HG03342 (cell line): ENCODE data around the gene TUBA4A.
"Not testable (repeated sequence)": the region's sequence is repeated elsewhere in the genome, so short reads cannot be mapped to it uniquely, and the experiment has no call there.

ENCODE experiments used
- ATAC-seq: cut with Tn5 transposase; IDR thresholded peaks from one replicate; pipeline ENCODE4 v1.9.1; 2021; ENCODE audit warnings: mild to moderate bottlenecking, moderate library complexity; ENCODE audit not compliant: unreplicated experiment

The TUBA4A gene

GRCh38 chr2:219269362-219270054, 15.8 kb upstream of the TUBA4A start:
- no peak for ATAC-seq

- ATAC-seq, result no peak
These were observed 14.6 kb upstream of the TUBA4A start for GRCh38 chr2:219268294-219268693.

- no peak for ATAC-seq
These were observed 13.2 kb upstream of the TUBA4A start for GRCh38 chr2:219266886-219267285.

- no peak for ATAC-seq
These were observed 12.5 kb upstream of the TUBA4A start for GRCh38 chr2:219266232-219266631.

GRCh38 chr2:219261024-219261855, 7.5 kb upstream of the TUBA4A start:
- ATAC-seq, result no peak

GRCh38 chr2:219258942-219259341, 5.2 kb upstream of the TUBA4A start:
- ATAC-seq, result not testable (repeated sequence)

- peak; percentile 37 for ATAC-seq
These were observed 978 bp upstream of the TUBA4A start for GRCh38 chr2:219254590-219255201.

- peak; percentile 5 for ATAC-seq
These were observed 592 bp downstream of the TUBA4A start, which contains the start of gene TUBA4B for GRCh38 chr2:219252900-219253752. TUBA4B (plus strand) TSS chr2:219253243; CDS start chr2:219253408, 165 bp downstream.

GRCh38 chr2:219252570-219252899, 1.2 kb downstream of the TUBA4A start:
- no peak for ATAC-seq

GRCh38 chr2:219252084-219252483, 1.6 kb downstream of the TUBA4A start:
- no peak for ATAC-seq

- no peak for ATAC-seq
These were observed 2.1 kb downstream of the TUBA4A start for GRCh38 chr2:219251656-219252055.

- no peak for ATAC-seq
These were observed 3.5 kb downstream of the TUBA4A start for GRCh38 chr2:219250049-219250781.

GRCh38 chr2:219249203-219249980, 4.3 kb downstream of the TUBA4A start:
- peak; percentile 52 for ATAC-seq

- ATAC-seq, result no peak
These were observed 4.9 kb downstream of the TUBA4A start for GRCh38 chr2:219248845-219249202.

GRCh38 chr2:219247678-219248642, 5.8 kb downstream of the TUBA4A start:
- ATAC-seq, result no peak

- no peak for ATAC-seq
These were observed 7.2 kb downstream of the TUBA4A start for GRCh38 chr2:219246559-219246958.

GRCh38 chr2:219245899-219246230, 7.9 kb downstream of the TUBA4A start:
- no peak for ATAC-seq

GRCh38 chr2:219245148-219245898, 8.4 kb downstream of the TUBA4A start, which contains the start of the genes GLB1L and STK16:
GLB1L (minus strand) TSS chr2:219245444; CDS start chr2:219243573, 1,871 bp downstream.
STK16 (plus strand) TSS chr2:219245479; CDS start chr2:219246000, 521 bp downstream.
- ATAC-seq, result peak; percentile 63
